DMS114 treated with DMSO at 0.1 percent for 48 hours (cell line): ENCODE data around the gene TIMM13.
"Not testable (repeated sequence)": the region's sequence is repeated elsewhere in the genome, so short reads cannot be mapped to it uniquely, and the experiment has no call there.

ENCODE experiments used
- DNase-seq: peaks from one replicate; lab custom pipeline; 2025; ENCODE audit not compliant: unreplicated experiment; lab: John Stamatoyannopoulos, UW

The TIMM13 gene

GRCh38 chr19:2427429-2428320 lies at the start of gene TIMM13:
Gene TIMM13, minus strand, starts transcription at chr19:2427586. Its CDS starts 53 bp downstream, at chr19:2427533.
- peak; percentile 81 for DNase-seq

- no peak for DNase-seq
Observed at GRCh38 chr19:2476451-2477140, 49.2 kb upstream of the TIMM13 start.

GRCh38 chr19:2475702-2476450 lies 48.5 kb upstream of the TIMM13 start, which contains the start of gene GADD45B:
Gene GADD45B, plus strand, starts transcription at chr19:2476127. Its CDS starts 232 bp downstream, at chr19:2476359.
- DNase-seq = peak; percentile 82

- DNase-seq = peak; percentile 11
Observed at GRCh38 chr19:2475018-2475701, 47.8 kb upstream of the TIMM13 start.

- peak; percentile 71 for DNase-seq
Observed at GRCh38 chr19:2474232-2475017, 47.0 kb upstream of the TIMM13 start.

- DNase-seq = not testable (repeated sequence)
Observed at GRCh38 chr19:2469915-2470200, 42.5 kb upstream of the TIMM13 start.

GRCh38 chr19:2469102-2469914 lies 41.9 kb upstream of the TIMM13 start:
- no peak for DNase-seq

- no peak for DNase-seq
Observed at GRCh38 chr19:2468596-2468995, 41.2 kb upstream of the TIMM13 start.

GRCh38 chr19:2464389-2464788 lies 37.0 kb upstream of the TIMM13 start:
- DNase-seq = no peak

- DNase-seq = not testable (repeated sequence)
Observed at GRCh38 chr19:2463694-2464093, 36.3 kb upstream of the TIMM13 start.

GRCh38 chr19:2462635-2463421 lies 35.4 kb upstream of the TIMM13 start:
- DNase-seq = peak; percentile 63

- peak; percentile 57 for DNase-seq
Observed at GRCh38 chr19:2461751-2462634, 34.6 kb upstream of the TIMM13 start.

- no peak for DNase-seq
Observed at GRCh38 chr19:2460245-2460644, 32.9 kb upstream of the TIMM13 start.

- not testable (repeated sequence) for DNase-seq
Observed at GRCh38 chr19:2458776-2459175, 31.4 kb upstream of the TIMM13 start.

- no peak for DNase-seq
Observed at GRCh38 chr19:2458054-2458453, 30.7 kb upstream of the TIMM13 start.

- DNase-seq = no peak
Observed at GRCh38 chr19:2457394-2458037, 30.1 kb upstream of the TIMM13 start.
